Activated CD4-positive, alpha-beta T cell treated with anti-CD3 and anti-CD28 coated beads, Interleukin-2, amount 50 U/mL, for 4 hours (primary cell): ENCODE data around the gene SYNE3.

ENCODE experiments used
- DNase-seq, 2 experiments: peaks; one replicate each; pipeline ENCODE4 v3.0.0-alpha.2; 2020

SYNE3 gene

GRCh38 chr14:95487669-95488084 lies 28.8 kb downstream of the SYNE3 start:
- no peak for DNase-seq

- DNase-seq = no peak
Observed at GRCh38 chr14:95486875-95487668, 29.4 kb downstream of the SYNE3 start.

- no peak for DNase-seq
Observed at GRCh38 chr14:95485222-95485819, 31.1 kb downstream of the SYNE3 start.

- no peak for DNase-seq
Observed at GRCh38 chr14:95484296-95484695, 32.2 kb downstream of the SYNE3 start.

- DNase-seq = no peak
Observed at GRCh38 chr14:95483309-95484165, 32.9 kb downstream of the SYNE3 start.

- no peak for DNase-seq
Observed at GRCh38 chr14:95482627-95483308, 33.7 kb downstream of the SYNE3 start.

GRCh38 chr14:95481391-95482022 lies 34.9 kb downstream of the SYNE3 start:
- DNase-seq = no peak

GRCh38 chr14:95480887-95481226 lies 35.6 kb downstream of the SYNE3 start:
- no peak for DNase-seq

- DNase-seq = peak; percentile 11 to 20
Observed at GRCh38 chr14:95480109-95480886, 36.2 kb downstream of the SYNE3 start.

GRCh38 chr14:95479494-95479893 lies 37.0 kb downstream of the SYNE3 start:
- DNase-seq = no peak

GRCh38 chr14:95478818-95479217 lies 37.6 kb downstream of the SYNE3 start:
- no peak for DNase-seq

- no peak for DNase-seq
Observed at GRCh38 chr14:95478309-95478708, 38.1 kb downstream of the SYNE3 start.

GRCh38 chr14:95477411-95478269 lies 38.8 kb downstream of the SYNE3 start:
- no peak for DNase-seq

- no peak for DNase-seq
Observed at GRCh38 chr14:95476747-95477146, 39.7 kb downstream of the SYNE3 start.

GRCh38 chr14:95475540-95476240 lies 40.8 kb downstream of the SYNE3 start:
- DNase-seq = no peak

GRCh38 chr14:95474941-95475340 lies 41.5 kb downstream of the SYNE3 start:
- no peak for DNase-seq

- DNase-seq = no peak
Observed at GRCh38 chr14:95474486-95474885, 42.0 kb downstream of the SYNE3 start.

GRCh38 chr14:95472819-95473251 lies 43.6 kb downstream of the SYNE3 start:
- no peak for DNase-seq

GRCh38 chr14:95471476-95471875 lies 45.0 kb downstream of the SYNE3 start:
- no peak for DNase-seq

- no peak for DNase-seq
Observed at GRCh38 chr14:95471016-95471415, 45.4 kb downstream of the SYNE3 start.
